ENCODE data around the gene GLI1.

DNA sequence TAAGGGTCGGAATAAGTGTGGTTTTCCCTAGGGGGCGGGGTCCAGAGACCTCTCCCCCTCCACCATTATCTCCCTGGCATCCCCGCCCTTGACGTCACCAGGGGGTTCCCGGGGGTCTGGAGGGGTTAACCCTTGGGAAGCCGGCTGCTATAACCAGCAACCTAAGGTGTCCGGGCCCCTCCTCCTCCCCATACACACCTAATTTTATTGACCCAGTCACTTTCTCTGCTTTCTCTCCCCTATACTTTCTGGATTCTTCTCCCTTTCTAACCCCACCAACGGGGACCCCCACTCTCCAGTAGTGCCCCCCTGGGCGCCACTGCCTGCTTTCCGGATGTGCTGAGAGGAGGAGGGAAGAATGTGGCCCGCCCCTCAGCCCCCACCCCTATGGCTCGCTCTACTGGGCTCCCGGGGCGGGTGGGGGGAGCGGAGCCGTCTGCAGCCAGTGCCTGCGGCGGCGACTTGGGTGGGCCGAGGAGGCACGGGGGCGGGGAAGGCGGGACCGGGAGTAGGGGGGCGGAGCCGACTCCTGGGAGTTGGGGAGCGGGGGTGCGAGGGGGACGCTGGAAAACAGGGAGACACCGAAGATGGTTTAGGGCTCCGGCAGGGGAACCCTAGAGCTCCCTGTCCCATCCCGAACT is 1.8 kb downstream of the GLI1 start:
- TF ChIP-seq, protein P1, sequence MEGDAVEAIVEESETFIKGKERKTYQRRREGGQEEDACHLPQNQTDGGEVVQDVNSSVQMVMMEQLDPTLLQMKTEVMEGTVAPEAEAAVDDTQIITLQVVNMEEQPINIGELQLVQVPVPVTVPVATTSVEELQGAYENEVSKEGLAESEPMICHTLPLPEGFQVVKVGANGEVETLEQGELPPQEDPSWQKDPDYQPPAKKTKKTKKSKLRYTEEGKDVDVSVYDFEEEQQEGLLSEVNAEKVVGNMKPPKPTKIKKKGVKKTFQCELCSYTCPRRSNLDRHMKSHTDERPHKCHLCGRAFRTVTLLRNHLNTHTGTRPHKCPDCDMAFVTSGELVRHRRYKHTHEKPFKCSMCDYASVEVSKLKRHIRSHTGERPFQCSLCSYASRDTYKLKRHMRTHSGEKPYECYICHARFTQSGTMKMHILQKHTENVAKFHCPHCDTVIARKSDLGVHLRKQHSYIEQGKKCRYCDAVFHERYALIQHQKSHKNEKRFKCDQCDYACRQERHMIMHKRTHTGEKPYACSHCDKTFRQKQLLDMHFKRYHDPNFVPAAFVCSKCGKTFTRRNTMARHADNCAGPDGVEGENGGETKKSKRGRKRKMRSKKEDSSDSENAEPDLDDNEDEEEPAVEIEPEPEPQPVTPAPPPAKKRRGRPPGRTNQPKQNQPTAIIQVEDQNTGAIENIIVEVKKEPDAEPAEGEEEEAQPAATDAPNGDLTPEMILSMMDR (IDR thresholded peaks at IDR 0.05; ENCODE audit: insufficient read depth, low read length, poor library complexity, severe bottlenecking), result no peak
- TF ChIP-seq EZH2phosphoT487 (conservative IDR thresholded peaks at IDR 0.05; ENCODE audit: low read length), result no peak
